Neural progenitor cell (in vitro differentiated cells): ENCODE measurements around the gene STK24. TPM values are rescaled to one million over a fixed set of nuclear protein-coding genes. Genes with fewer than 3 reads are reported as not detected.

Experiments
- DNase-seq: peaks from one replicate; pipeline ENCODE4 v3.0.0-alpha.2; 2016; ENCODE audit warnings: low spot score
- H2AFZ ChIP-seq: fragments of 200-600 bp; sonication (generic); replicated peaks from 2 replicates; pipeline ENCODE4 v1.6.1; 2016; ENCODE audit warnings: antibody characterized with exemption
- H3F3A ChIP-seq: fragments of 200-600 bp; sonication (generic); 2 replicates; pipeline ENCODE4 v1.6.1; 2016; ENCODE audit warnings: antibody characterized with exemption, low read depth
- H3K27ac ChIP-seq: fragments of 200-600 bp; sonication (generic); 2 replicates; pipeline ENCODE4 v1.5.1; 2016; ENCODE audit warnings: mild to moderate bottlenecking
- H3K27me3 ChIP-seq: fragments of 200-600 bp; sonication (generic); 2 replicates; pipeline ENCODE4 v1.6.1; 2016; ENCODE audit warnings: mild to moderate bottlenecking, moderate library complexity
- H3K36me3 ChIP-seq: fragments of 200-600 bp; sonication (generic); 2 replicates; pipeline ENCODE4 v1.5.1; 2016
- H3K4me1 ChIP-seq: fragments of 200-600 bp; sonication (generic); 2 replicates; pipeline ENCODE4 v1.6.1; 2016; ENCODE audit warnings: mixed run types
- H3K4me2 ChIP-seq: fragments of 200-600 bp; sonication (generic); 2 replicates; pipeline ENCODE4 v1.6.1; 2016
- H3K4me3 ChIP-seq: fragments of 200-600 bp; sonication (generic); 2 replicates; pipeline ENCODE4 v1.5.1; 2016
- H3K79me2 ChIP-seq: fragments of 200-600 bp; sonication (generic); 2 replicates; pipeline ENCODE4 v1.6.1; 2016; ENCODE audit warnings: low read depth
- H3K9ac ChIP-seq: fragments of 200-600 bp; sonication (generic); 2 replicates; pipeline ENCODE4 v1.6.1; 2016
- H3K9me3 ChIP-seq: fragments of 200-600 bp; sonication (generic); 2 replicates; pipeline ENCODE4 v1.5.1; 2016; ENCODE audit warnings: low read depth
- H4K20me1 ChIP-seq: fragments of 200-600 bp; sonication (generic); 2 replicates; pipeline ENCODE4 v1.6.1; 2016; ENCODE audit warnings: low read depth
- H3K27ac Mint-ChIP-seq: 3 replicates; pipeline ENCODE4 v1.8.0; 2021; ENCODE audit warnings: mixed read lengths
- H3K27me3 Mint-ChIP-seq: 2 replicates; pipeline ENCODE4 v1.8.0; 2022; ENCODE audit warnings: low read depth, mild to moderate bottlenecking, inconsistent platforms, moderate library complexity, mixed read lengths; ENCODE audit not compliant: insufficient read depth
- H3K36me3 Mint-ChIP-seq: 3 replicates; pipeline ENCODE4 v1.8.0; 2021; ENCODE audit warnings: mixed read lengths
- H3K4me1 Mint-ChIP-seq: 3 replicates; pipeline ENCODE4 v1.8.0; 2021; ENCODE audit warnings: mixed read lengths
- H3K4me3 Mint-ChIP-seq: 3 replicates; pipeline ENCODE4 v1.8.0; 2021; ENCODE audit warnings: mild to moderate bottlenecking, moderate library complexity, mixed read lengths
- H3K9me3 Mint-ChIP-seq: 3 replicates; pipeline ENCODE4 v1.8.0; 2020; ENCODE audit warnings: mixed read lengths
- EZH2 ChIP-seq: fragments of 200-600 bp; sonication (generic); IDR thresholded peaks from 2 replicates; pipeline ENCODE4 v1.6.1; 2017; ENCODE audit warnings: antibody characterized with exemption, mild to moderate bottlenecking, moderate library complexity
- EZH2phosphoT487 ChIP-seq: fragments of 200-600 bp; sonication (generic); IDR thresholded peaks from 2 replicates; pipeline ENCODE4 v1.6.1; 2017; ENCODE audit warnings: antibody characterized with exemption
- total RNA-seq: library from RNA; depleted of rRNA; stranded (reverse); fragments of >200 nt; gene quantifications from 2 replicates; pipeline ENCODE4 v1.2.3, GENCODE V29; 2015; ENCODE audit warnings: low replicate concordance
- TF ChIP-seq, protein P1 (sequence below): fragments of 200-600 bp; sonication (generic); IDR thresholded peaks from 2 replicates; pipeline ENCODE4 v1.5.1; 2017; ENCODE audit warnings: antibody characterized with exemption, mild to moderate bottlenecking

The STK24 gene
- total RNA-seq, 1 donor from 2014 or later = 330 TPM

DNA sequence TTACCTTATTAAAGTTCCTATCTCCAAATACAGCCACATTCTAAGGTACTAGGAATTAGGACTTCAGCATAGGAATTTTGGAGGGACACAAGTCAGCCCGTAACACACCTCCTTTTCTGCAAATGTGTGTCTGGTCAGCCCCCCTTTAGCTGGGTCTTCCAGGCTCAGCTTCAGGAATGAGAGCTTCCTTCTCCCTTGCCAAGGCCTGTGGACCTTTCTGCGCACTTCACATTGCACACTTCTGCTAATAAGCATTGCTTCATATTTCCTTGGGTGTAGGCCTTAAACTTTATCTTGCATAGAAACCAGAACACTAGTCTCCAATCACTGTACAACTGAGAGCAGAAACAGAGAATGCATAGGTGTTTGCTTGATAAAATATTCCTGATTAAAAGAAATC lies 4.5 kb upstream of the STK24 start:
- Mint-ChIP-seq H3K9me3 (no peaks in the 10 kb centered on the region), H3K27ac (peak overlapping the region; percentile 51), H3K4me1 (peaks cover 48% of the 10 kb centered on the region), H3K36me3 (peaks cover 3% of the 10 kb centered on the region), H3K4me3 (no peak overlapping the region), H3K27me3 (no peaks in the 10 kb centered on the region)
- H3K79me2 ChIP-seq = peaks cover 6% of the 10 kb centered on the region
- H4K20me1 ChIP-seq = peaks cover 1% of the 10 kb centered on the region
- DNase-seq = no peak
- H3K4me2 ChIP-seq = no peak overlapping the region
- H3K4me1 ChIP-seq = peaks cover 16% of the 10 kb centered on the region
- TF ChIP-seq EZH2 (no peak), EZH2phosphoT487 (no peak)
- TF ChIP-seq, protein P1, sequence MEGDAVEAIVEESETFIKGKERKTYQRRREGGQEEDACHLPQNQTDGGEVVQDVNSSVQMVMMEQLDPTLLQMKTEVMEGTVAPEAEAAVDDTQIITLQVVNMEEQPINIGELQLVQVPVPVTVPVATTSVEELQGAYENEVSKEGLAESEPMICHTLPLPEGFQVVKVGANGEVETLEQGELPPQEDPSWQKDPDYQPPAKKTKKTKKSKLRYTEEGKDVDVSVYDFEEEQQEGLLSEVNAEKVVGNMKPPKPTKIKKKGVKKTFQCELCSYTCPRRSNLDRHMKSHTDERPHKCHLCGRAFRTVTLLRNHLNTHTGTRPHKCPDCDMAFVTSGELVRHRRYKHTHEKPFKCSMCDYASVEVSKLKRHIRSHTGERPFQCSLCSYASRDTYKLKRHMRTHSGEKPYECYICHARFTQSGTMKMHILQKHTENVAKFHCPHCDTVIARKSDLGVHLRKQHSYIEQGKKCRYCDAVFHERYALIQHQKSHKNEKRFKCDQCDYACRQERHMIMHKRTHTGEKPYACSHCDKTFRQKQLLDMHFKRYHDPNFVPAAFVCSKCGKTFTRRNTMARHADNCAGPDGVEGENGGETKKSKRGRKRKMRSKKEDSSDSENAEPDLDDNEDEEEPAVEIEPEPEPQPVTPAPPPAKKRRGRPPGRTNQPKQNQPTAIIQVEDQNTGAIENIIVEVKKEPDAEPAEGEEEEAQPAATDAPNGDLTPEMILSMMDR = no peak
- no peaks in the 10 kb centered on the region for H3K27me3 ChIP-seq
- no peaks in the 10 kb centered on the region for H3K36me3 ChIP-seq
- H2AFZ ChIP-seq = no peak overlapping the region
- H3K9me3 ChIP-seq = no peaks in the 10 kb centered on the region
- no peak overlapping the region for H3K27ac ChIP-seq
- H3K4me3 ChIP-seq = no peak overlapping the region
- peaks cover 12% of the 10 kb centered on the region for H3F3A ChIP-seq
- no peak overlapping the region for H3K9ac ChIP-seq

DNA sequence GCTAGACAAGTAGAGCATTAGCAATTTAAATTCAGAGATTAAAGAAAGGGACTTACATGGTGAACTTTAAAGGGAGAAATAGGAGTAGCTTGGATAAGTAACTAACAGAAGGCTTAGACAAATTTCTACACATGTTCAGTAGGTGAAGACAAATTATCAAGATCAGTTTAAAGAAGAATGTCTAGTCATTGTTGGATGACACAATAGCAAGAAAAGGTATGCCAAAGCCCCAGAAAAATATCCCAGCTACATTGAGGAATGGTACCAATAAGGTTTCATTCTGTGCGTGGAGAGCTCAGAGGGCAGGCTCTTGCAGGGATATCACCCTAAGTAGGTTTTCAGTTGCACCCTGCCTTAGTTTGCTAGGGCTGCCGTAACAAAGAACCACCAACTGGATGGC lies 3.5 kb upstream of the STK24 start:
- Histone ChIP-seq H3K4me1 (peaks cover 16% of the 10 kb centered on the region), H3K4me2 (no peak overlapping the region), H3K27me3 (no peaks in the 10 kb centered on the region), H3F3A (peaks cover 12% of the 10 kb centered on the region), H3K4me3 (no peak overlapping the region), H3K36me3 (no peaks in the 10 kb centered on the region), H3K27ac (no peak overlapping the region), H4K20me1 (peaks cover 11% of the 10 kb centered on the region), H3K9ac (no peak overlapping the region), H3K79me2 (peaks cover 16% of the 10 kb centered on the region), H3K9me3 (no peaks in the 10 kb centered on the region), H2AFZ (no peak overlapping the region)
- DNase-seq = no peak
- Mint-ChIP-seq H3K27ac (no peak overlapping the region), H3K9me3 (peaks cover 2% of the 10 kb centered on the region), H3K36me3 (peaks cover 3% of the 10 kb centered on the region), H3K4me1 (peaks cover 52% of the 10 kb centered on the region), H3K27me3 (no peaks in the 10 kb centered on the region), H3K4me3 (no peak overlapping the region)
- no peak for TF ChIP-seq EZH2
- TF ChIP-seq, protein P1 = no peak
- no peak for TF ChIP-seq EZH2phosphoT487

DNA sequence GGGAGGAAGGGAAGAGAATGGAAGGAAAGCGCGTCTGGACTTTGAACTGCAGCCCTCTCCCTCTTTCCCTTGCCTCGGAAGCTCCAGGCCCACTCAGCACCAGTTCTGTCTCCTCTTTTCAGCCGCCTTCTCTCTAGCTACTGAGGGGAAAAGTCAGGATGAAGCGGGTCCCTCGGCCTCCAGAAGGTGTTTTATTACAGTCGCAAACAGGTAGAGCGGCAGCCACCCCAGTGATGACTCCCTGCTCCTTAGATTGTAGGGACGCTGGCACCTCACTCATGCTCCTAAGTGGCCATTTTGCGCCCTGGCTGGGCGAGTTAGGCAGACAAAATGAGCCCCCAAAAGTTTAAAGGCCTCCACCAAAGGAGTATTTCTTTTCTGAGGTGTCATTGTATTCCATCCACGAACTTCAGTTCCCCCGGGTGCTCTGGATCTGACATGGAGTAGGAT lies 954 bp upstream of the STK24 start:
- peak overlapping the region; percentile 64 for H3K4me3 ChIP-seq
- H3F3A ChIP-seq = peaks cover 16% of the 10 kb centered on the region
- H3K9me3 Mint-ChIP-seq = peaks cover 2% of the 10 kb centered on the region
- H3K27ac ChIP-seq = peak overlapping the region; percentile 97
- H3K9ac ChIP-seq = peak overlapping the region; percentile 74
- peaks cover 7% of the 10 kb centered on the region for H3K36me3 Mint-ChIP-seq
- H3K79me2 ChIP-seq = peaks cover 41% of the 10 kb centered on the region
- peaks cover 65% of the 10 kb centered on the region for H3K4me1 Mint-ChIP-seq
- peak overlapping the region; percentile 76 for H2AFZ ChIP-seq
- peaks cover 36% of the 10 kb centered on the region for H4K20me1 ChIP-seq
- no peaks in the 10 kb centered on the region for H3K27me3 Mint-ChIP-seq
- peak overlapping the region; percentile 92 for H3K4me3 Mint-ChIP-seq
- peak overlapping the region; percentile 98 for H3K27ac Mint-ChIP-seq
- H3K4me1 ChIP-seq = peaks cover 38% of the 10 kb centered on the region
- H3K9me3 ChIP-seq = no peaks in the 10 kb centered on the region
- H3K36me3 ChIP-seq = no peaks in the 10 kb centered on the region
- DNase-seq = no peak
- peak overlapping the region; percentile 98 for H3K4me2 ChIP-seq
- TF ChIP-seq EZH2 (no peak), EZH2phosphoT487 (no peak)
- TF ChIP-seq, protein P1 = no peak
- H3K27me3 ChIP-seq = no peaks in the 10 kb centered on the region
